Measurements from ENCODE around the gene ENAH.
"Not testable (repeated sequence)": the region's sequence is repeated elsewhere in the genome, so short reads cannot be mapped to it uniquely, and the experiment has no call there.

Gene ENAH

GRCh38 chr1:225677350-225678124 is 24.6 kb upstream of the ENAH start:
- in situ Hi-C loops (cut with MboI; ENCODE audit: low sequenced_read_pairs), result no loop called here

- in situ Hi-C loops (cut with MboI; ENCODE audit: low sequenced_read_pairs), result no loop called here
Observed at GRCh38 chr1:225674381-225674780, 21.5 kb upstream of the ENAH start.

- in situ Hi-C loops (cut with MboI; ENCODE audit: low sequenced_read_pairs), result no loop called here
Observed at GRCh38 chr1:225670806-225671733, 18.1 kb upstream of the ENAH start.

- in situ Hi-C loops (cut with MboI; ENCODE audit: low sequenced_read_pairs), result no loop called here
Observed at GRCh38 chr1:225670356-225670755, 17.4 kb upstream of the ENAH start.

GRCh38 chr1:225668222-225668621 is 15.3 kb upstream of the ENAH start:
- in situ Hi-C loops (cut with MboI; ENCODE audit: low sequenced_read_pairs), result no loop called here

GRCh38 chr1:225667362-225667761 is 14.4 kb upstream of the ENAH start:
- in situ Hi-C loops (cut with MboI; ENCODE audit: low sequenced_read_pairs), result no loop called here

- in situ Hi-C loops (cut with MboI; ENCODE audit: low sequenced_read_pairs), result no loop called here
Observed at GRCh38 chr1:225666495-225666894, 13.6 kb upstream of the ENAH start.

- in situ Hi-C loops (cut with MboI; ENCODE audit: low sequenced_read_pairs), result no loop called here
Observed at GRCh38 chr1:225664762-225665161, 11.8 kb upstream of the ENAH start.

GRCh38 chr1:225662155-225662554 is 9.2 kb upstream of the ENAH start:
- in situ Hi-C loops (cut with MboI; ENCODE audit: low sequenced_read_pairs), result no loop called here

GRCh38 chr1:225660544-225660946 is 7.6 kb upstream of the ENAH start:
- in situ Hi-C loops (cut with MboI; ENCODE audit: low sequenced_read_pairs), result no loop called here

- in situ Hi-C loops (cut with MboI; ENCODE audit: low sequenced_read_pairs), result no loop called here
Observed at GRCh38 chr1:225658041-225658440, 5.1 kb upstream of the ENAH start.

GRCh38 chr1:225657462-225657989 is 4.6 kb upstream of the ENAH start:
- in situ Hi-C loops (cut with MboI; ENCODE audit: low sequenced_read_pairs), result no loop called here

- in situ Hi-C loops (cut with MboI; ENCODE audit: low sequenced_read_pairs), result not testable (repeated sequence)
Observed at GRCh38 chr1:225656259-225656655, 3.3 kb upstream of the ENAH start.

- in situ Hi-C loops (cut with MboI; ENCODE audit: low sequenced_read_pairs), result no loop called here
Observed at GRCh38 chr1:225655509-225656258, 2.8 kb upstream of the ENAH start.

- in situ Hi-C loops (cut with MboI; ENCODE audit: low sequenced_read_pairs), result no loop called here
Observed at GRCh38 chr1:225654688-225655508, 2.0 kb upstream of the ENAH start.

- in situ Hi-C loops (cut with MboI; ENCODE audit: low sequenced_read_pairs), result no loop called here
Observed at GRCh38 chr1:225654277-225654597, 1.3 kb upstream of the ENAH start.

- in situ Hi-C loops (cut with MboI; ENCODE audit: low sequenced_read_pairs), result no loop called here
Observed at GRCh38 chr1:225653463-225654276, 747 bp upstream of the ENAH start.

- in situ Hi-C loops (cut with MboI; ENCODE audit: low sequenced_read_pairs), result no loop called here
Observed at GRCh38 chr1:225651872-225652728, 823 bp downstream of the ENAH start.

All from hTERT RPE-1 (cell line).